Measurements from ENCODE around the gene ANK2.

GRCh38 chr4:113051361-113051760 is 1.9 kb downstream of the ANK2 start:
- TF ChIP-seq, protein P1, sequence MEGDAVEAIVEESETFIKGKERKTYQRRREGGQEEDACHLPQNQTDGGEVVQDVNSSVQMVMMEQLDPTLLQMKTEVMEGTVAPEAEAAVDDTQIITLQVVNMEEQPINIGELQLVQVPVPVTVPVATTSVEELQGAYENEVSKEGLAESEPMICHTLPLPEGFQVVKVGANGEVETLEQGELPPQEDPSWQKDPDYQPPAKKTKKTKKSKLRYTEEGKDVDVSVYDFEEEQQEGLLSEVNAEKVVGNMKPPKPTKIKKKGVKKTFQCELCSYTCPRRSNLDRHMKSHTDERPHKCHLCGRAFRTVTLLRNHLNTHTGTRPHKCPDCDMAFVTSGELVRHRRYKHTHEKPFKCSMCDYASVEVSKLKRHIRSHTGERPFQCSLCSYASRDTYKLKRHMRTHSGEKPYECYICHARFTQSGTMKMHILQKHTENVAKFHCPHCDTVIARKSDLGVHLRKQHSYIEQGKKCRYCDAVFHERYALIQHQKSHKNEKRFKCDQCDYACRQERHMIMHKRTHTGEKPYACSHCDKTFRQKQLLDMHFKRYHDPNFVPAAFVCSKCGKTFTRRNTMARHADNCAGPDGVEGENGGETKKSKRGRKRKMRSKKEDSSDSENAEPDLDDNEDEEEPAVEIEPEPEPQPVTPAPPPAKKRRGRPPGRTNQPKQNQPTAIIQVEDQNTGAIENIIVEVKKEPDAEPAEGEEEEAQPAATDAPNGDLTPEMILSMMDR (IDR thresholded peaks at IDR 0.05) = no peak
- no peak for TF ChIP-seq POLR2A (IDR thresholded peaks at IDR 0.05)
- TF ChIP-seq POLR2AphosphoS5 (IDR thresholded peaks at IDR 0.05) = no peak
- no peak for TF ChIP-seq EP300 (IDR thresholded peaks at IDR 0.05; ENCODE audit: low read depth)
